Vagina (tissue), 2 donors: ENCODE measurements around the gene PALLD.

Experiments
- POLR2A ChIP-seq, 2 donors: fragments of 450-650 bp; IDR thresholded peaks; one replicate each; pipeline ENCODE4 v1.6.1; 2017; ENCODE audit warnings: antibody characterized with exemption in 2 of 2, mild to moderate bottlenecking in 2 of 2, moderate library complexity in 2 of 2
- TF ChIP-seq, protein P1 (sequence below), 3 experiments: fragments of 450-650 bp in 2 of 3; fragments of 200-600 bp in 1 of 3; sonication (generic) in 1 of 3; IDR thresholded peaks; one replicate each; pipeline ENCODE4 v1.5.1; 2017 to 2019; ENCODE audit warnings: antibody characterized with exemption in 3 of 3, mild to moderate bottlenecking in 2 of 3, moderate library complexity in 2 of 3

DNA sequence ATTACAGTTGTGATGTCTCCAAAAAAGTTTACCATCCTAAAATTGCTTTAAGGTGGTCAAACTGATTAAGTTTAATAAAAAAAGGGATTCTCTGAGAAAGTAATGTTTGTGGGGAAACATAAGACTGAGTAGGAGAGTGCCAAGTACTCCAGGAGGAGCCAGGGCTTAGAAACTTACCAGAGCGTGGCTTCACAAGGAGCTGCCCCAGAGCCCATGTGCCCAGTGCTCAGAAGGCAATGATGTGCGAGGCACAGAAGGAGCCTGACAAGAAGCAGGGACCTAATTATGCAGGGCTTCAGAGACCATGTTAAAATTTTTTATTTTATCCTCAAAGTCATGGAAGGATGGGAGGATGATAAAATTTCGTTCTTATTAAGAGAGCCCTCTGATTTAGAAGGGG, 204.2 kb downstream of the PALLD start:
- TF ChIP-seq, protein P1, sequence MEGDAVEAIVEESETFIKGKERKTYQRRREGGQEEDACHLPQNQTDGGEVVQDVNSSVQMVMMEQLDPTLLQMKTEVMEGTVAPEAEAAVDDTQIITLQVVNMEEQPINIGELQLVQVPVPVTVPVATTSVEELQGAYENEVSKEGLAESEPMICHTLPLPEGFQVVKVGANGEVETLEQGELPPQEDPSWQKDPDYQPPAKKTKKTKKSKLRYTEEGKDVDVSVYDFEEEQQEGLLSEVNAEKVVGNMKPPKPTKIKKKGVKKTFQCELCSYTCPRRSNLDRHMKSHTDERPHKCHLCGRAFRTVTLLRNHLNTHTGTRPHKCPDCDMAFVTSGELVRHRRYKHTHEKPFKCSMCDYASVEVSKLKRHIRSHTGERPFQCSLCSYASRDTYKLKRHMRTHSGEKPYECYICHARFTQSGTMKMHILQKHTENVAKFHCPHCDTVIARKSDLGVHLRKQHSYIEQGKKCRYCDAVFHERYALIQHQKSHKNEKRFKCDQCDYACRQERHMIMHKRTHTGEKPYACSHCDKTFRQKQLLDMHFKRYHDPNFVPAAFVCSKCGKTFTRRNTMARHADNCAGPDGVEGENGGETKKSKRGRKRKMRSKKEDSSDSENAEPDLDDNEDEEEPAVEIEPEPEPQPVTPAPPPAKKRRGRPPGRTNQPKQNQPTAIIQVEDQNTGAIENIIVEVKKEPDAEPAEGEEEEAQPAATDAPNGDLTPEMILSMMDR (IDR thresholded peaks at IDR 0.05) = no peak
- TF ChIP-seq POLR2A (IDR thresholded peaks at IDR 0.05) = no peak
